NCI-H2171 (cell line): ENCODE data around the gene SYNPO.
A peak's percentile ranks its signal among the peaks of the same experiment; 100 is the strongest.

Source experiments
- DNase-seq: peaks from one replicate; lab custom pipeline; 2025; lab: John Stamatoyannopoulos, UW

SYNPO gene

DNA sequence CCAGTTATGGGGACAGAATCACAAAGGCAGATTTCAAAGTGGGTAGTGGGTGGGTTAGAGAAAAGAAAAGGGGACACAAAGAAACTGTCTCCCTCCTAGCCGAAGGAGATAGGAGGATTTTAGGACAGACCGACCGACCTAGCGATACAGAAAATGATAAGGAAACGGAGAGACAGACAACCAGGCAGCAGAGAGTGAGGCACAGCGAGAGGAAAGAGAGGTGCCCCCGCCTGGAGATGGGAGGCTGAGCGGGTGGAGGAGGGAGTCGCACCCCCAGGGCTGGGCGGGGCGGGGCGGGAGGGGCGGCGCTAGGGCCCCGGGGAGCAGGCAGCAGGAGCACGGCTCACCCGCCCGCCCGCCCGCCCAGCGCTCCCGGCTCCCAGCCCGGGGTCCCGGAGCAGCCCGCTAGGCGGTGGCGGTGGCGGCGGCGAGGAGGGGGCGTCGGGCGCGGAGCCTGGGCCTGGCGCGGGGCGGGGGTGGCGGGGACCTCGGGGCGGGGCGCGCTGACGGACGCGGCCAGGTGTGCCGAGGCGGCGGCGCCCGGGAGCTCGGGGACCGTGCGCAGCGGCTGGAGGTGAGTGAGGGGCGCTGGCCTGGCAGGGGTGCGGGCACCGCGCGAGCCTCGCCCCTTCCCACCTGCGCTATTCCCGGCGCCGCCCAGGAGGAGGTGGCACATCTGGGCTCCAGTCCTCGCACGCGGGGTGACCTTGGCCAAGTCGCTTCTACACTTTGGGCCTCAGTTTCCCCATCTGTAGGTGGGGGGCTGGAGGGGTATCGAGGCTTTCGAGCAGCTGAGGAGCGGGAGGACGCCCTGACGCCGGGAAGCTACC is 15.9 kb upstream of the SYNPO start:
- peak; percentile 19 for DNase-seq

DNA sequence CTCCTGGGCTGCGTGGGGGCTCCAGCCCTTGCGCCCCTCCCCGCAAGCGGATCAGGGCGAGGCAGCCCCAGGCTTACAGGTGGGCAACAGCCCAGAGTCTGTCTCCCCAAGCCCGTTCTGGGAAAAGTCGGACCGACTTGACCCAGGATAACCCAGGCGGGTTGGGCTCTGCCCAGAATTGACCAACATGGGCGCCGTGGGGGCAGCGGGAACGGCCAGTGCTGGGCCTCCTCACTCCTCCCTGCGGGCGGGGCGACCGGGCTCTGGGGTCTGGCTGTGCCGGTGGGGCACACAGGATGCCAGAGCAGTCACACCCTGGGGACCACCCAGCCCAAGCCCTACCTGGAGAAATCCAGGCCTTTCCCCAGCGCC is 15.3 kb upstream of the SYNPO start:
- DNase-seq: no peak

DNA sequence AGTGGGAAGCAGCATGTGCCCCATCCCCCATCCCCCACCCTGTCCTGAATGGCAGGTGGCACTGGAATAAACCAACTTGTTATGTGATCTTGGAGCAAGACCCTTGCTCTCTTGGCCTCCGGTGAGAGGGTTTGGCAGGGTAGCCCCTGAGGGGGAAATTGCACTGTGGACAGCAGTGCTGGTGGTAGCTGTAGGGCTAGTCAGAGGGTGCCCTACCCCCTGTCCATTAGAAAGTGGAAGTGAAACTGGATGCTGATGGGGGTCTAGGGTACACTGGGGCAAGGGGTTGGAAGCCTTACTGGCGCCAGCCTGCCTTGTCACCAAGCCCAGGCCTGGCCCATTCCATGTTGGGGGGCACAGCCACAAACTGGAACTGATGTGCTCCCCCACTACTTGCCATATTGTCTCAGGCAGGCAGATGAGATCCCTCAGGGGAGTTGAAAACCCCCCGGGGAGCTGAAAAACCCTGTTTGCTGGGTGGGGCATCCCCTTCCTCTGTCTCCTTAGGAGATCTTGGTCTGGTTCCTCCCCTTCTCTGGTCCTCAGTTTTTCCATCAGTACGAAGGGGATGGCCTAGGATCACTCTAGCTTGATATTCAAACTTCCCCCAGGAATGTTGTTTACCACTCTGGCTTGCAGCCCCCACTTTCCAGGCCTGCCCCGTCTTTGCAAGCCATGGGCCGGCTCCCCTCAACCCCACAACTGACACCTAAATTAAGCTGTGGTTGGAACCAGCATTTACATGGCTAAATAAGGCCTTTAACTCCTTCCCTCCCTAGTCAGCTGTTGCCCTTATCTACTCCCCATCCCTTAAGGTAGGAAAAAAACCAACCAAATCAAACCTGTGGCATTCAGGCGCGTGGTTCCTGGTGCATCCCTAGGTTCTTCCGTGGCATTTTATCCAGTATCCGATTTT is 14.4 kb upstream of the SYNPO start:
- no peak for DNase-seq

DNA sequence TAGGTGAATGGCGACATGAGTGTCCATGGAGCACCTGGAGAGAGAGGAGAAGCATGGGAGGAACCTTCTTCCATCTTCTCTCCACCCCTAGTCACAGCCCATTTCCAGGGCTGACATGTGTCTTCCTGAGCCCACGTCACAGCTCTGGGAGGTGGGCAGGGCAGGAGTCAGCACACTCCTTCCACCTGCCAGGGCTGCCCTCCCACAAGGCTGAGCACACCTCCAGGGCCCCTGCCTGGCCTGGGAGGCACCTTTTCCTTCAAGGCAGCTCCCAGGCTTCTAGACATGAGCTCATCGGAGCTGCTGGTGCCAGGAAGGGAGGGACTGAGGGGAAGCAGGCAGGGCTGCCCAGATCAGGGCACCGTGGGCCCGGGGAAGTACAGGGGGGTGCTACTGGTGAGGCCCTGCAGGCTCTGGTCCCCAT is 13.6 kb upstream of the SYNPO start:
- DNase-seq: no peak

DNA sequence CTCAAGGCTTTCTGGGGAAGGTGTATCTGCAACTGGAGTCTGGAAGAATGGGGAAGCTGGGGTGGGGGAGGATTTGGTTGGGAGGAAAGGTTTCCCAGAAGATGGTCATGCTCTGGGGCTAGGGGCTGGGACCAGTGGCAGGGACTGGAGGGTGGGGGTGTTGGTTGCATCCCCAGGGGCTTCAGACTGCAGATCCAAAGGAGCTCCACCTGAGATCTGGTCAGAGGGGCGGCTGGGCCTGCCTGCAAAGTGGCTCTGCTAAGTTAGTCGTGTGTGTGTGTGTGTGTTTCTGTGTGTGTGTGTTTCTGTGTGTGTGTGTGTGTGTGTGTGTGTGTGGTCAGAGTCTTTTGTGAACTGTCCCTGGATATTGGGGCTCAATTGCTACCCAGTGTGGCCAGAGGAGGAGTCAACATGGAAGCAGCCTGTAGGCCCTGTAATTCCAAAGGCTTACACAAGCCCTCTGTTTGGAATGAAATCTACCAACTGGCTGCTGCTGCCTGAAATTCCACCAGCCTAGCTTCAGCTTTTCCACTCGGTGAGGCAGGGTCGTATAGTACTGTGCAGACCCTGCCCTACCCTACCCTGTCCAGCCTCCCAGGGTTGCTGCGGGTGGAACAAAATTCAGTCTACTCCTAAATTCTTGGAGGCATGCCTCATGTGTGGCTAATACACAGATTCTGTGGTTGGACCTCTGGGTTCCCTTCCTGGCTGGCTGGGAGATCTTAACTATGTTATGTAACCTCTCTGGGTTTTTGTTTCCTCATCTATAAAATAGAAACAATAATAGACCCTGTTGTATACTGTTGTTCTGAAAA is 12.5 kb upstream of the SYNPO start:
- DNase-seq: no peak

DNA sequence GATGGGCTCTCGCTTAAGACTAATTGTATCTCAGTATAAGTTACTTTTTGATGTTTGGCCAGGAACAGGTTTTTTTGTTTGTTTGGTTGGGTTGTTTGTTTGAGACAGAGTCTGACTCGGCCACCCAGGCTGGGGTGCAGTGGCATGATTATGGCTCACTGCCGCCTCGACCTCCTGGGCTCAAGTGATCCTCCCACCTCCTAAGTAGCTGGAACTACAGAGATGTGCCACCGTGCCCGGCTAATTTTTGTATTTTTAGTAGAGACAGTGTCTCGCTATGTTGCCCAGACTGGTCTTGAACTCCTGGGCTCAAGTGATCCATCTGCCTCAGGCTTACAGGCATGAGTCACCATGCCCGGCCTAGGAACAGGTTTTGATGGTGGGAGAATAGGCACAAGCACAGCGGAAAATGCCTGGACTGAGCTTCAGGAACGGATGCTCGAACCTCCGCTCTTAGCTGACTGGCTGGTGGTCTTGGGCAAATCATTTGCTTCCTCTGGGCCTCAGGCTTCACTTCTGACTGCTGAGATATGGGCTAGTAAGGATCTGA is 11.4 kb upstream of the SYNPO start:
- no peak for DNase-seq

DNA sequence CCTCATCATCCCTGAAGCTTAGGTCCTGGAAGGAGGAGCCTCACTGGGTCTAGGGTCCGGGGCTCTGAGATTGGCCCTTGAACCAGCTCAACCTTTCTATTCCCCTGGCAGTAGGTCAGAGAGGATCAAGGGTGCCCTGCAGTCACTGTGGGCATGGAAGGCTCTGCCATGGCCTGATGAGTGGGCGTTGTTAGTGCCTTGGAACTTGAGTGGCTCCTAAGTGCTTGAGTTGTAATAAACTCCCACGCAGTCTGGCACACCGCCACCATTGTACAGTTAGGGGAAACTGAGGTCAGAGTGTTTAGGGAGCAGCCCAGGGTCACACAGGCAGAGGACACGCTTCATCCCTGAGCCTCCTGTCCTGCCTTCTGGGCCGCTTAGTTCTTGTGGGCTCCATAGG is 10.4 kb upstream of the SYNPO start:
- no peak for DNase-seq

DNA sequence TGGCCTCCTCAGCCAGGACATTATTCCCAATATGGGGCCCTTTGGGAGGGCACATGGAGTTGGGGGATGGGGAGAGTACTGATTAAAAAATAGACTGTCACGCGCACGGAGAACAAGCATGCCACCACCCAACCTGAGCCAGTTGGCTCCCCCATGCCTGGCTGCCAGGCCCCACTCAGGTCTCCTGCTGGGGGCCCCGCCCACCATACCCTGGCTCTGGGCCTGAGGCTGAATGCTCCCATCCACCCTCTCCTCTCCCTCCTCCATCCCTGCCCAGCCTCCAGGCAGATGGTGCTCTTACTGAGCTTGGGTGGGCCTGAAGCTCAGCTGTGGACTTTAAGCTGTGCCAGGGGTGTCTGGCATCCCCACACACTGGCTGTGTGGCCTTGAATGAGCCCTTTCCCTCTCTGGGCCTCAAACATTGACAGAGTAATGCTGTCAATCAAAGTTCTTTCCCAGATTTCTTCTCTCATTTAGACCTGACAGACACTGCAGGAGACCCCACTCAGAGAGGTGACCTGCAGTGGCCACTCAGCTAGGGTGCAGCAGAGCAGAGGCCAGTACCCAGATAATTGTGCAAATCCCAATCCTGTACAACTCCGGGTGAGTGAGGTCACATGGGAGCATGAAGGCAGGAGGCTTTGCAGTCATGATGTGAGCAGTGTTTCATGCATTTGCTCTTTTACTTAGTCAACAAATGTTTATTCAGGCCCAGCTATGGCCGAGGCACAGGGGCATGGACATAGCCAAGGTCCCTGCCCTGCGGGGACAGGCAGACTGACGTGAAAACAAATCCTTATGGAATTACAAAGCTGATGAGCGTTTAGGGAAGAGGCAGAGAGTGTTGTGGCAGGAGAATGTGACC is 9.8 kb upstream of the SYNPO start:
- no peak for DNase-seq

DNA sequence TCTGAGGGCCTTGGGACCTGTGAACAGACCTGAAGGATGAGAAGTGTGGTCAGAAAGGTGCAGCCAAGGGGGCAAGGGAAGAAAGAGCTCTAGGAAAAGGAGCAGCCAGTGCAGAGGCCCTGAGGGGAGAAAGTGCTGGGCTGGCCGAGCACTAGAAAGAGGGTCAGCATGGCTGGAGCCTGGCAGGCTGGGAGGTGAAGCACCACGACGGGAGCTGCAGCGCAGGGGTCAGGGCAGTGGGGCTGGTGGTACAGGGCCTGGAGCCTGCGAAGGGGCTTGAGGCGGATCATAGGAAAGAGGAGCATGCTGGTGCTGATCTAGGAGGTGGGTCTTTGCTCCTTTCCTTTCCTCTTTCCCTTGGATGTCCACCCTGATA is 9.1 kb upstream of the SYNPO start:
- no peak for DNase-seq

DNA sequence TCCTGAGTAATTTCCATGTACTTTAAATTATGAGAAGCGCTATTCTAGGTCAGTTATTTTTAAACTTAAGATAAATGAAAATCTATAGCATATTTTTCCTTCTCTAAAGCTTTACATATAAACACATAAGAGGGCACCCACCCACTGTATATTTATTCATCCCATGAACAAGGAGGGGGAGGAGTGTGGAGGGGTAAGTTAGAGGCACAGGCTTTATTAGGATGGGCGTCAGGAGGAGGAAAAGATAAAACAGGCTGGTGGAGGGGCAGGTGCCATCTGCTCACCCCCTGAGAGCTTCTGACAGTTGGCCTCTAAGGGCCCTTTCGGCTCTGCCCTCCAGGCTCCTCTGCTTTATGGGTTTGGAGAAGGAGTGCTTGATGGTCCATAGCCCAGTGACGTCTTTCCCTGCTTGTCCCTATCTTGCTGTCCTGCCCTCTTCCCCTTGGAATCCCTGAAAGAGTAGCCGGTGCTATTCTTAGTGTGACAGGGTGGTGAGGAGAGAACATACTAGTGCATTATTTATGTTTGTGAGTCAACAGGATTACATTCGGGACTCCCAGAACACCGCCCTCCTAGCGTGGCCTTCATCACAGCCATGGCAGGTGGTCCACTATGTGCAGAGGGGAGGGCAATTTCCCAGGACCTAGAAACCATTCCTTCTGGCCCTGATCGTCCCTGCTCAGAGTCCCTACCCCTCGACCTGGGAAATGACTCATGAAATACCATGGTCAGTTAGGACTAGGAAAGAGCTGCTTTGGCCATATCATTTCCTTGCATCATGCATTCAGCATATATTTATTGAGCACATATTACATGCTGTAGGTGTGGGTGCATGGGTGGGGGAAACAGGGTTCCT is 7.9 kb upstream of the SYNPO start:
- peak; percentile 29 for DNase-seq

DNA sequence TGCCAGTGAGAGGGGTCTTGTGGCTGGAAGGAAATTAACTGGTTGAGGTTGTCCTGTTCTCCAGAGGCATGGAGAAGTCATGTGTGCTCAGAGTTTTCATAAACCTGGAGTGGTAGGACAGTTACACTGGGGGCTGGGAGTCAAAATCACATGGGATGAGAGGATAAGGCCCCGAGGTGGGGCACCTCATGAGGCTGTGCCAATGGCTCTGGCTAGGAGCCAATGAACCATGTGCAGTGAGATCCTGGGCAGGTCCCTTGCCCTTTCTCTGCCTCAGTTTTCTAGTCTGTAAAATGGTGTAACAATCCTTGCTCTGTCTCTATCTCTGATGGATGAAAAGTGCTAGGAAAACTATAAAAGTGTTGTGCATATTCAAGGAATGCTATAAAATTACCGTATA is 7.0 kb upstream of the SYNPO start:
- DNase-seq: no peak

DNA sequence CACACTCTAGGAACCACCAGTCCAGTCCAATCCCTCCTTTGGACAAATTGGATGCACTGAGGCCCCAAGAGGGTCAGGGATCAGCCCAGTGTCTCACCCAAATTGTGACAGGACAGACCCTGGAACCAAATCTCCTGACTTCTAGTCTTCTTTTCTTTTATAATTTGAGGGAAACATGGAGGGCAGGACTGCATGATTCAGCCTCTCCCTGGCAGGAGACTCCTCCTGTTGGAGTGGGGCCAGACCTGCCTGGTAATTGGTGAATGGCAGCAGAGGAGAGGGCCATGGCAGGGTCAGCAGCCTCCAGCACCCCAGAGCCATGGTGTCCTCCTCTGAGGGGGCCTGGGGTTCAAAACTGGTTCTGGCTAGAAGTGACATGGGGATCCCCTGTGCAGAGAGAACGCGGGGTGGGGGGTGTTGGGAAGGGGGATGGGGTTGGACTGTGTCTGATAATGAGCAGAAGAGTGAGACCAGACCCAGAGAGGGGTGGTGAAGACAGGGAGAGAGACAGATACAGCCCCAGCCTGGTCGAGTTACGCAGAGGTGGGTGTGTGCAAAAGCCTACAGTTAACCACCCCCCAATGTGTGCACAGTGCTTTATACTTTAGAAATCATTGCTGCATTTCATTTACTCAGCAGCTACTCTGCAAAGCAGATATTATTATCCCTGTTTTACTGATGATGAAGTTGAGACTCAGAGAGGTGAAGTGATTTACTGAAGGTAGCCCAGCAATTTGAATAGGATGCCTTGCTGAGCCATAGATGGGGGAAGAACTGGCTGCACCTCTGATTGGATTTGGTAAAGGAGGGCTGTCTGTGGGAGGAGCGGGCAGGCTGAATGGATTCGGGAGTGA is 3.8 kb upstream of the SYNPO start:
- no peak for DNase-seq

DNA sequence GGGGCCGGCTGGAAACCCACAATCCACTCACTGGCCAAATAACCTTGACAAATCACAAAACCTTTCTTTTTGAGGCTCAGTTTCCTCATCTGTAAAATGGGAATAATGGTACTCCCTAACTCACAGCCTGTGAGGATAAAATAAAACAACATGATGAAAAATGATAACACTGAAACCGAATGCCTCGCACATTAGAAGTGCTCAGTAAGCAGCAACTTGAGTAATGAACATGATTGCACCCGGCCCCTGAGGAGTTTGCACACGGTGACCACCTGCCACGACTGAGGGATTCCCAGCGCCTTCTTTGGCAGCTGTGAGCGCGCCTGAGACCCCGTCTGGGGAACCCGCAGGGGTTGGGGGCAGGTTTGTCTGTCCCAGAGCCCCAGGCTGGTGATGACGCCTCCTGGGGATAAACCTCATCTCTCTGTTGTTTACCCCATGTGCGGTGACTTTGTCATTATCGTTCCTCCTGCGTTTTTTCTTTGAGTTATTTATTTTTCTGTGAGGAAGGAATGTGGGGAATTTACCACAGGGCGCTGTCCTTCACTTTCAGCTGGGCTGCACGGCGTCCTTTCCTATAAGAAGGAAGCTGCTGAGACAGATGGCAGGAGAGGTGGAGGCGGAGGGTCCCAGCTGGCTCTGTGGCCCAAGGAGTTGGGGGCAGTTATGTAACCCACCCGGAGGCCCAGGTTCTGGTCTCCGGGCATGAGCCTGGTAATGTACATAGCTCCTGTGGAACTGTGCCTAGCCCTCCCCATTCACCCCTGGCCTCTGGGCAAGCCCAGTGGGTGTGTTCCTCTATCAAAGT is 3.0 kb upstream of the SYNPO start:
- peak; percentile 74 for DNase-seq

DNA sequence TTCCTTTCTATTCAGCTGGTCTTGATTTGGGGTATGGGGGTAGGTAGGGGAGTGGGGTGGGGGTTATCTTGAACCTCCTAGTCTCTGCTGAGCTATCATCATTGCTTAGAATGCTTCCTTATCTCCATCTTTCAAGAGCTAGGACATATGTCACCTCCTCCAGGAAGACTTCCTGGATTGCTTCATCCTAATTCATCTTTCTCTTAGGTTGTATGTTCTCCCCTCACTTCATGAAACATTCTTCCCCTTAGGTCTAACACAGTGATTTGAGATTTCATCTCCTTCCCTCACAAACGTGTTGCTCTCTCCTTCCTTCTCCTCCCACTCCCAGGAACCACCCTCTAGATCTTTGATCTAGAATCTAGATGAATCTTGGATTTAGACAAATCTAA is 2.4 kb upstream of the SYNPO start:
- no peak for DNase-seq

DNA sequence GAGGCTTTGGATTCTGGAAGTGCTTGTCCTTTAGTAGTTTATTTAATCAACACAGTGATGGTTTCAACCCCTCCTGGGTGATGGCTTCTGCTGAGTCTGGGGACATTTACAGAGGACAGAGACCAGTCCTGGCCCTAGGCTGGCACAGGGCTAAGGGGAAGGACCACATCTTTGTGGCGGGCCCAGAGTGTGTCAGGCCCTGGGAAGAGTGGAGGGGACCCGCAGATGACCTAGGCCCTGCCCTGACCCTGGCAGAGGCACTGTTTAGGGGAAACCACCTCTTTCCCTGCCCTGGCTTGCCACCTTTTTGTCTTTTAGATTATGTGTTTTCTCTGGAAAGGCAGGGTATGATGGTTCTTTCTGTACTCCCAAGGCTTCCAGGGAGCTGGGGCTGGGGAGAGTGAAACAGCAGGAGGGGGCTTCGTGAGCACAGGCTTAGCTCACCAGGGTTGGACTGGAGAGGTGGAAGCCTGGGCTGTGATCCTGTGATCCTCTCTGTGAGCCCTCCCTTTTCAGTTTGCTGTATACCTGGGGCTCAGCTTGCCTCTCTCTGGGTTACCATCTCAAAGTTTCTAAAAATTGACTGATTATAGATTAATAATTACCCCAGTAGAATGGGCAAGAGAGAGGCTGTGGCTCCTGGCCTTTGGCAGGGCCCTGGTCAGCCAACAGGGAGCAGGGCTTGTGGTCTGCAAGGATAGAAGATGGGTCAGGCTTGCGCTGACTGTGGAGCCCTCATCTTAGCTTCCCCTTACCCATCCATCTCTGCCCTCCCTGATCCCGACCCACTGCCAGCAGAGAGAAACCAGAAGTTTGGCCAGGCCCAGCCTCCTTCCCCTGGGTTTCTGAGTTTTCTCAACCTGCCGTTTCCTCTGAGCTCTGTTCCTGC is 1.7 kb upstream of the SYNPO start:
- no peak for DNase-seq

DNA sequence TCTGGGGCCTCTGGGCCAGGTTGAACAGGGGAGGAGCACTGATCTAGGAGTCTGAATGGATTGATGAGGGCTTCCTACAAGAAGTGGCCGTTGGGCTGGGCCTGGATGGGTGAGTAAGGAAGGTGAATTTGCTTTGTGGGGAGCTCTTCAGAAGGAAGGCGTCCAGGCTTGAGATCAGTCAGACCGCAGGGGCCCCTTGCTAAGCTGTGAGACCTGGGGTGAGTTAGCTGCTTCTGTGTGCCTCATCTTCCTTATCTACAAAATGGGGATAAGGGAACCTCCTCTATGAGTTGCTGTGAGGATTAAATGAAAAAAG is 1.1 kb upstream of the SYNPO start:
- DNase-seq: no peak

DNA sequence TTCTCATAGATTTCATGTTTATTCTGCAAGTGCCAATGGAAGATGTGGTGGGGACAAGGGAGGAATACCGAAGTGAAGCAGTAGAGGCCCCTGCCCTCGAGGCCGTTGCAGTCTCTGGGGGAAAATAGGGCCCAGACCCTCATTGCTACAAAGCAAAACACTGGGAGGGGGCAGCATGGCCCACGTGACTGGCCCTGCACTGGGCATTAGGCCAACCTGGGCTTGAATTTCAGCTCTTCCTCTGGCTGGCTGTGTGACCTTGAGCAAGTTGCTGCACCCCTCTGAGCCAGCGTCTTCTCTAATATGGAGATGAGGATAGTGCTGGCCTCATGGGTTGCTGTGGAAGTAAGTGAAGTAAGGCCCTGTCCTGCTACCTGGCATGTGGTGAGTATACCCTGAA is 709 bp upstream of the SYNPO start:
- no peak for DNase-seq
